Keratinocyte (primary cell): ENCODE data around the gene ANXA5. TPM values are rescaled to one million over a fixed set of nuclear protein-coding genes. Genes with fewer than 3 reads are reported as not detected.
A peak's percentile ranks its signal among the peaks of the same experiment; 100 is the strongest.

Experiments used
- DNase-seq: peaks from one replicate; pipeline ENCODE4 v3.0.0-alpha.2; 2011; ENCODE audit warnings: low read depth, missing footprints, low spot score
- FAIRE-seq: peaks from 2 replicates; lab custom pipeline; 2011; peaks lifted over from hg19 to GRCh38; lab: Jason Lieb, UNC
- H2AFZ ChIP-seq: 2 replicates; pipeline ENCODE4 v1.6.0; 2012; ENCODE audit warnings: low read length, control low read depth, inconsistent platforms; ENCODE audit not compliant: control insufficient read depth
- H3K27ac ChIP-seq: 2 replicates; pipeline ENCODE4 v1.5.1; 2011; ENCODE audit warnings: low read length; ENCODE audit not compliant: control insufficient read depth, insufficient read depth
- H3K27me3 ChIP-seq: 3 replicates; pipeline ENCODE4 v1.6.0; 2011; ENCODE audit warnings: low read length; ENCODE audit not compliant: control insufficient read depth, insufficient read depth; ENCODE audit errors: extremely low read depth
- H3K36me3 ChIP-seq, 2 experiments: 2 replicates in 1 of 2; 3 replicates in 1 of 2; pipeline ENCODE4 v1.5.1; 2011; ENCODE audit warnings: low read length in 2 of 2, mild to moderate bottlenecking in 1 of 2; ENCODE audit not compliant: control insufficient read depth in 2 of 2, insufficient read depth in 2 of 2; ENCODE audit errors: extremely low read depth in 1 of 2
- H3K4me1 ChIP-seq: 3 replicates; pipeline ENCODE4 v1.5.1; 2011; ENCODE audit warnings: low read length; ENCODE audit not compliant: control insufficient read depth, insufficient read depth; ENCODE audit errors: extremely low read depth
- H3K4me2 ChIP-seq: 3 replicates; pipeline ENCODE4 v1.6.0; 2011; ENCODE audit warnings: low read depth, low read length; ENCODE audit not compliant: control insufficient read depth, insufficient read depth; ENCODE audit errors: extremely low read depth
- H3K4me3 ChIP-seq, 3 experiments: fragments of 200-600 bp in 1 of 3; sonication (generic) in 1 of 3; 2 replicates in 2 of 3; 3 replicates in 1 of 3; pipeline ENCODE4 v1.5.1; 2011 to 2016; ENCODE audit warnings: low read length in 3 of 3, mild to moderate bottlenecking in 3 of 3, control low read depth in 2 of 3, inconsistent platforms in 1 of 3, low read depth in 1 of 3, mixed read lengths in 1 of 3, mixed run types in 1 of 3, moderate library complexity in 1 of 3; ENCODE audit not compliant: control insufficient read depth in 2 of 3, insufficient read depth in 2 of 3; ENCODE audit errors: extremely low read depth in 1 of 3
- H3K79me2 ChIP-seq: 2 replicates; pipeline ENCODE4 v1.6.0; 2012; ENCODE audit warnings: low read length; ENCODE audit not compliant: control insufficient read depth, insufficient read depth
- H3K9ac ChIP-seq: 3 replicates; pipeline ENCODE4 v1.6.0; 2011; ENCODE audit warnings: low read length; ENCODE audit not compliant: control insufficient read depth, insufficient read depth; ENCODE audit errors: extremely low read depth
- H3K9me1 ChIP-seq: 3 replicates; pipeline ENCODE4 v1.6.0; 2011; ENCODE audit warnings: low read length; ENCODE audit not compliant: control insufficient read depth, insufficient read depth; ENCODE audit errors: extremely low read depth
- H3K9me3 ChIP-seq: 2 replicates; pipeline ENCODE4 v1.5.1; 2012; ENCODE audit warnings: low read depth, low read length; ENCODE audit not compliant: control insufficient read depth
- H4K20me1 ChIP-seq: 3 replicates; pipeline ENCODE4 v1.6.0; 2011; ENCODE audit warnings: low read length; ENCODE audit not compliant: control insufficient read depth, insufficient read depth; ENCODE audit errors: extremely low read depth
- EZH2 ChIP-seq: IDR thresholded peaks from one replicate; pipeline ENCODE4 v1.6.1; 2012; ENCODE audit warnings: inconsistent platforms, mild to moderate bottlenecking, low read length, moderate library complexity
- dilution Hi-C: fragments of 300-500 bp; cut with MboI; formaldehyde crosslinking; loops from one replicate; pipeline ENCODE4 v1.7.0; 2020; ENCODE audit warnings: low sequenced_read_pairs; ENCODE audit not compliant: extremely low pct_ligation_motif_present
- polyA plus RNA-seq, 5 experiments: library from polyadenylated mRNA; depleted of rRNA in 3 of 5; stranded (reverse) in 3 of 5; stranded (forward) in 1 of 5; unstranded in 1 of 5; fragments of >200 nt; gene quantifications; 1 replicate in 1 of 5; 2 replicates in 3 of 5; 3 replicates in 1 of 5; pipeline versions ENCODE4 v1.2.1 to v1.2.3, GENCODE V29; 2011 to 2012; ENCODE audit warnings: missing spikeins in 2 of 5, low read depth in 1 of 5, low replicate concordance in 1 of 5
- TF ChIP-seq, protein P1 (sequence below), 3 experiments: IDR thresholded peaks in 1 of 3; conservative IDR thresholded peaks in 1 of 3; optimal IDR thresholded peaks in 1 of 3; 2 replicates in 2 of 3; 3 replicates in 1 of 3; pipeline versions ENCODE3 to v1.5.1; 2011; ENCODE audit warnings: low read length in 3 of 3, mild to moderate bottlenecking in 3 of 3, moderate library complexity in 2 of 3, control low read depth in 1 of 3, inconsistent platforms in 1 of 3; ENCODE audit not compliant: insufficient read depth in 2 of 3; ENCODE audit errors: extremely low read depth in 1 of 3

ANXA5 gene
- polyA plus RNA-seq, 1 donor (not counting 4 experiments of a cell fraction or from before 2014, with no cell fraction given) = 512 TPM

DNA sequence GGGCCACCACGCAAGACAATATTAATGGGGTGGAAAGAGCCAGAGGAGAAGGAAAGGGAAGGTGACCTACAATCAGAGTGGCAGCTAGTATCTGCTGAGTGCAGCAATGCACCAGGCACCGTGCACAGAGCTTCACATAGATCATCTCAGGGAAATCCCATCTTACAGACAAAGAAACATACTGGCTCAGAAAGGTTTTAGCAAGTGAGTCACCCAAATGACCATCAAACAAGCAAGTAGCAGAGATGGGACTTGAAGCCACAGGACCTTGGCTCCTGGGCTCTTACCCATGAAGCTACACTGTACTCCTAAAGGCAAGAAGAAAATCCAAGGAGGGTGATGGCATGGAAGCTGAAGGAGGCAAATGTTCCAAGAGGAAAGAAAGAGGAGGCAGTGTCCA lies 6.8 kb downstream of the ANXA5 start:
- Histone ChIP-seq H3K4me2 (peak overlapping the region; percentile 88), H3K79me2 (peaks cover 79% of the 10 kb centered on the region), H3K9me3 (no peaks in the 10 kb centered on the region), H3K4me3 (peak overlapping the region in 2 of 3 experiments; percentile 48 to 52), H3K27ac (peak overlapping the region; percentile 92), H3K9me1 (peaks cover 4% of the 10 kb centered on the region), H3K4me1 (peaks cover 42% of the 10 kb centered on the region), H4K20me1 (peaks cover 4% of the 10 kb centered on the region), H3K36me3 (peaks cover 15 to 39% of the 10 kb centered on the region in 2 experiments), H2AFZ (no peak overlapping the region), H3K9ac (peak overlapping the region; percentile 54), H3K27me3 (no peaks in the 10 kb centered on the region)
- dilution Hi-C loops = no loop called here
- FAIRE-seq = no peak
- no peak for DNase-seq
- no peak for TF ChIP-seq EZH2
- TF ChIP-seq, protein P1, sequence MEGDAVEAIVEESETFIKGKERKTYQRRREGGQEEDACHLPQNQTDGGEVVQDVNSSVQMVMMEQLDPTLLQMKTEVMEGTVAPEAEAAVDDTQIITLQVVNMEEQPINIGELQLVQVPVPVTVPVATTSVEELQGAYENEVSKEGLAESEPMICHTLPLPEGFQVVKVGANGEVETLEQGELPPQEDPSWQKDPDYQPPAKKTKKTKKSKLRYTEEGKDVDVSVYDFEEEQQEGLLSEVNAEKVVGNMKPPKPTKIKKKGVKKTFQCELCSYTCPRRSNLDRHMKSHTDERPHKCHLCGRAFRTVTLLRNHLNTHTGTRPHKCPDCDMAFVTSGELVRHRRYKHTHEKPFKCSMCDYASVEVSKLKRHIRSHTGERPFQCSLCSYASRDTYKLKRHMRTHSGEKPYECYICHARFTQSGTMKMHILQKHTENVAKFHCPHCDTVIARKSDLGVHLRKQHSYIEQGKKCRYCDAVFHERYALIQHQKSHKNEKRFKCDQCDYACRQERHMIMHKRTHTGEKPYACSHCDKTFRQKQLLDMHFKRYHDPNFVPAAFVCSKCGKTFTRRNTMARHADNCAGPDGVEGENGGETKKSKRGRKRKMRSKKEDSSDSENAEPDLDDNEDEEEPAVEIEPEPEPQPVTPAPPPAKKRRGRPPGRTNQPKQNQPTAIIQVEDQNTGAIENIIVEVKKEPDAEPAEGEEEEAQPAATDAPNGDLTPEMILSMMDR (optimal IDR thresholded peaks at IDR 0.05 in 1 of 3, IDR thresholded peaks at IDR 0.05 in 1 of 3, conservative IDR thresholded peaks at IDR 0.05 in 1 of 3; ENCODE audit: extremely low read depth in 1 of 3, insufficient read depth in 2 of 3, low read length in 3 of 3) = no peak

DNA sequence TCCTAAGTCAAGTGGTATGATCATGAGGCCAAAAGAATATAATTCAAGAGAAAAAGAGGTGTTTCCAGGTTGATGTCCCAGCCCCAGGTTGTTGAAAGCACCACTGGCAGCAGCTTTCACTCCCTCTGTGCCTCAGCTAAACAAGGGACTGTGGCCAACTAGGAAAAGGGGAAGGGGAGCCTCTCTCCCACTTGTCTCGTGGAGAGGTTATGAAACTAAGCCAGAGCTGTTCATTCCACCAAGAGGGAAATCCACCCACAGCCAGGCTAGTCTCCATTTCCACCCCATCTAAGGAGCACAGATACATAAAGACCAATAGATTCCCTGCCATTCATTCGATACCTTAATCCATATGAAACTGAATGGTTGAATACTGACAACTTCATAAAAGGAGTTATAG lies 8.1 kb downstream of the ANXA5 start:
- H3K36me3 ChIP-seq = peaks cover 16 to 39% of the 10 kb centered on the region in 2 experiments
- H3K27me3 ChIP-seq = no peaks in the 10 kb centered on the region
- TF ChIP-seq, protein P1 (optimal IDR thresholded peaks at IDR 0.05 in 1 of 3, IDR thresholded peaks at IDR 0.05 in 1 of 3, conservative IDR thresholded peaks at IDR 0.05 in 1 of 3; ENCODE audit: extremely low read depth in 1 of 3, insufficient read depth in 2 of 3, low read length in 3 of 3) = no peak
- TF ChIP-seq EZH2 = no peak
- FAIRE-seq (no peak), DNase-seq (no peak)
- H4K20me1 ChIP-seq = peaks cover 4% of the 10 kb centered on the region
- H3K9me1 ChIP-seq = peaks cover 4% of the 10 kb centered on the region
- H2AFZ ChIP-seq = no peak overlapping the region
- H3K4me2 ChIP-seq = no peak overlapping the region
- dilution Hi-C loops = no loop called here
- H3K9me3 ChIP-seq = no peaks in the 10 kb centered on the region
- no peak overlapping the region for H3K4me3 ChIP-seq
- H3K27ac ChIP-seq = peak overlapping the region; percentile 6
- peaks cover 75% of the 10 kb centered on the region for H3K79me2 ChIP-seq
- H3K4me1 ChIP-seq = peaks cover 34% of the 10 kb centered on the region
- no peak overlapping the region for H3K9ac ChIP-seq
